SK-N-MC (cell line): ENCODE data around the gene CZIB.

Experiments used
- EZH2 ChIP-seq: fragments of 200-600 bp; sonication (generic); IDR thresholded peaks from one replicate; pipeline ENCODE4 v1.6.1; 2017; ENCODE audit warnings: antibody characterized with exemption
- FOXP2 ChIP-seq: optimal IDR thresholded peaks from 2 replicates; pipeline ENCODE3; 2011; ENCODE audit warnings: mild to moderate bottlenecking, moderate library complexity; ENCODE audit not compliant: insufficient read depth; ENCODE audit errors: extremely low read length, control extremely low read depth
- POLR2AphosphoS5 ChIP-seq: IDR thresholded peaks from 2 replicates; pipeline ENCODE4 v1.6.1; 2012; ENCODE audit warnings: mild to moderate bottlenecking, low read depth, low read length, borderline replicate concordance

GRCh38 chr1:53207726-53208125 lies 12.7 kb downstream of the CZIB start:
- TF ChIP-seq EZH2 (no peak), POLR2AphosphoS5 (no peak), FOXP2 (no peak)
